Activated T-helper 2 cell treated with anti-CD3 and anti-CD28 coated beads, Interferon-gamma antibody, Interleukin-2, Interleukin-4, amounts not matched to agents 10 μg/mL and 5 μg/mL and 100 μg/mL, durations not matched to agents 14 hours and 24 hours and 36 hours (primary cell): Measurements from ENCODE around the gene UPK3BL1. TPM values are rescaled to one million over a fixed set of nuclear protein-coding genes. Genes with fewer than 3 reads are reported as not detected.
"Not testable (repeated sequence)": the region's sequence is repeated elsewhere in the genome, so short reads cannot be mapped to it uniquely, and the experiment has no call there.

Experiments
- DNase-seq: peaks from one replicate; pipeline ENCODE4 v3.0.0; 2021; ENCODE audit warnings: low spot score
- H3K27ac Mint-ChIP-seq: one replicate; pipeline ENCODE4 v1.8.0; 2021; ENCODE audit warnings: mixed read lengths
- H3K27me3 Mint-ChIP-seq: one replicate; pipeline ENCODE4 v1.8.0; 2021; ENCODE audit warnings: low read depth, mixed read lengths
- H3K36me3 Mint-ChIP-seq: one replicate; pipeline ENCODE4 v1.8.0; 2021; ENCODE audit warnings: low read depth, mixed read lengths
- H3K4me1 Mint-ChIP-seq: one replicate; pipeline ENCODE4 v1.8.0; 2021; ENCODE audit warnings: low read depth, mixed read lengths
- H3K4me3 Mint-ChIP-seq: one replicate; pipeline ENCODE4 v1.8.0; 2021; ENCODE audit warnings: low read depth, mild to moderate bottlenecking, moderate library complexity, mixed read lengths
- H3K9me3 Mint-ChIP-seq: one replicate; pipeline ENCODE4 v1.8.0; 2021; ENCODE audit warnings: mixed read lengths
- intact Hi-C: fragments of 100-400 bp; cut with micrococcal nuclease; formaldehyde crosslinking; loops from one replicate; pipeline ENCODE4 v1.15.1; 2023
- total RNA-seq: library from RNA; stranded (reverse); gene quantifications from 2 replicates; pipeline ENCODE4 v1.2.3, GENCODE V29; 2022

The UPK3BL1 gene
- total RNA-seq, 1 donor from 2014 or later: 17.5 TPM

DNA sequence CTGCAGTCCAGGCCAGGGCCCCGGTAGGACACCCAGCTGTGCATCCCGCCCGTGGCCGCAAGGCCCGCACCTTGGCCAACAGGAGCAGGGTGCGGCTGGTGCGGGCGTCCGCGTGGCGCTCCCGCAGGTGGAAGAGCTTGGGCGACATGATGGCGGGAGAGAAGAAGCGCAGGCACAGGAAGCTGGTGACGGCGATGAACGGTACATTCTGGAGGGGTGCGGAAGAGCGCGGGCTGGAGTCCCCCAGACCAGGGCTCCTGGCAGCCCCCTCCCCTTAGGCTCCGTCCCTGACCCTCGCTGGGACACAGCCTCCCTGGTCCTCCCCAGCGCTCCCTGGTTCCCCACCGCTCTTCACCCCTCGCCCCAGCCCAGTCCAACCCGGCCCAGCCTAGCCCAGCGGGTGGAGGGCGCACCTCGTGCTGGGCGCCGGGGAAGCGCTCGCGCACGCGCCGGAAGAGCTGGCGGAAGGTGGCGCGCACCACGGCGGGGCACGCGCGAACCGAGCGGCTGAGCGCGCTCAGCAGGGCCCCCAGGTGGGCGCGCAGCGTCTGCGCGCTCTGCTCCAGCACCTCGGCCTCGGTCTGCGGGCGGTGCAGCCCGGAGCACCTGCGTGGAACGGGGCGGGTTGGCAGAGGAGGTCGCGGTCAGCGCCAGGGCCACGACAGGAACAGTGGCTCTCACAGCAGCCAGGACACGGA lies 48.8 kb downstream of the UPK3BL1 start:
- H3K27me3 Mint-ChIP-seq, H3K4me3 Mint-ChIP-seq, H3K36me3 Mint-ChIP-seq, H3K4me1 Mint-ChIP-seq, H3K9me3 Mint-ChIP-seq, H3K27ac Mint-ChIP-seq, intact Hi-C loops, DNase-seq: not testable (repeated sequence)

DNA sequence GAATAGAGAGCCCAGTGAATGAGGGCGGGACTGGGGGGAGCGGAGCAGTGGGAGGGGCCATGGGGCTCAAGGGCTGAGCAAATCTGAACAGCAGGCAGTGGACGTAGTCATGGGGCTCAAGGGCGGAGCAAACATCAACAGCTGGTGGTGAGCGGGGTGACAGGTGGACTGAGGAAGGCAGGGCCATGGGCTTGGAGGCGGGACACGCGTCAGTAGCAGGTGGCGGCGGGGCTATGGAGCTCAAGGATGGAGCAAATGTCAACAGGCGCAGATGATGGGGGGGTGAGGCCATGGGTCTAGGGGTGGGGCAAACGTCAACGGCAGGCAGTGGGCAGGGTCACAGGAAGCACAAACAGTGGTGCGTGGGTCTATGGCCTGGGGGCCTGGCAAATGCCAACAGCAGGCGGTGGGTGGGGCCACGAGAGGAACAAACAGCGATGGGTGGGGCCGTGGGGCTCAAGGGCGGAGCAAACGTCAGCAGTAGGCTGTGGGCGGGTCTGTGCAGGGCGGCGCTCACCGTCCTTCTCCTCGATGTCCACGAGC lies 50.0 kb downstream of the UPK3BL1 start:
- H3K9me3 Mint-ChIP-seq, H3K27ac Mint-ChIP-seq, DNase-seq, H3K27me3 Mint-ChIP-seq, H3K4me3 Mint-ChIP-seq, intact Hi-C loops, H3K4me1 Mint-ChIP-seq, H3K36me3 Mint-ChIP-seq: not testable (repeated sequence)

DNA sequence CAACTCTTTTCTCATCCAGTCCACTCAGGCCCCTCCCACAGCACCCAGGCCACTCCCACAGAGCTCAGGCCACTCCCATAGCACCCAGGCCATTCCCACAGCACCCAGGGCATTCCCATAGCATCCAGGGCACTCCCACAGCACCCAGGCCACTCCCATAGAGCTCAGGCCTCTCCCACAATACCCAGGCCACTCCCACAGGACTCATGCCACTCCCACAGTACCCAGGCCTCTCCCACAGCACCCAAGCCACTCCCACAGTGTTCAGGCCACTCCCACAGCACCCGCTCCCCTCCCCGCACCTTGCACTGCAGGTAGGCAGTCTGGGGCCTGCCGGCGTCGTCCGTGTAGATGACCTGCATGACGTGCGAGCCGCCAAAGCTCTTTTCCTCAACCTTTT lies 52.7 kb downstream of the UPK3BL1 start:
- H3K27ac Mint-ChIP-seq, intact Hi-C loops, H3K27me3 Mint-ChIP-seq, H3K4me3 Mint-ChIP-seq, H3K9me3 Mint-ChIP-seq, H3K4me1 Mint-ChIP-seq, DNase-seq, H3K36me3 Mint-ChIP-seq: not testable (repeated sequence)

Other genes starting within 250 kb of the UPK3BL1 start
- gene PRKRIP1, start 246.4 kb downstream of the UPK3BL1 start, total RNA-seq: 25.7 and 30.0 TPM in 2 replicates
- 53.5 and 53.8 TPM in 2 replicates for gene ORAI2, start 209.2 kb downstream of the UPK3BL1 start, total RNA-seq
- gene ALKBH4, start 177.9 kb downstream of the UPK3BL1 start, total RNA-seq: 8.9 and 10.0 TPM in 2 replicates
- gene LRWD1, start 177.8 kb downstream of the UPK3BL1 start, total RNA-seq: 21.8 and 22.0 TPM in 2 replicates
- 46.8 and 52.2 TPM in 2 replicates for gene POLR2J, start 163.9 kb downstream of the UPK3BL1 start, total RNA-seq
- 17.1 and 20.3 TPM in 2 replicates for gene RASA4B, start 125.0 kb downstream of the UPK3BL1 start, total RNA-seq
- gene UPK3BL2, start 99.1 kb downstream of the UPK3BL1 start, total RNA-seq: 15.1 and 18.1 TPM in 2 replicates
- gene SPDYE2, start 91.6 kb downstream of the UPK3BL1 start, total RNA-seq: not detected in 2 replicates
- 45.2 and 50.7 TPM in 2 replicates for gene POLR2J3, start 70.2 kb downstream of the UPK3BL1 start, total RNA-seq
- gene RASA4, start 26.0 kb downstream of the UPK3BL1 start, total RNA-seq: 45.5 and 46.6 TPM in 2 replicates
- gene SPDYE2B, start 7.5 kb upstream of the UPK3BL1 start, total RNA-seq: not detected in 2 replicates
- gene POLR2J2, start 28.9 kb upstream of the UPK3BL1 start, total RNA-seq: 13.9 and 17.3 TPM in 2 replicates
- 8.3 and 9.4 TPM in 2 replicates for gene FAM185A, start 106.2 kb upstream of the UPK3BL1 start, total RNA-seq